Karpas-422 (cell line): ENCODE measurements around the gene MBTPS1. TPM values are rescaled to one million over a fixed set of nuclear protein-coding genes. Genes with fewer than 3 reads are reported as not detected.

ENCODE experiments used
- small RNA-seq: library from RNA; depleted of rRNA; stranded (forward); fragments of <200 nt; gene quantifications from one replicate; pipeline ENCODE3, GENCODE V24; 2014
- total RNA-seq: library from RNA; depleted of rRNA; stranded (reverse); fragments of >200 nt; shearing (Covaris generic); gene quantifications from 2 replicates; pipeline ENCODE4 v1.2.3, GENCODE V29; 2014; ENCODE audit warnings: low replicate concordance; rRNA removed

MBTPS1 gene
- total RNA-seq, 1 experiment from 2014 or later, result 80.9 TPM

Small RNA genes lying within 50 kb of the gene (small RNA-seq; reads per million reads assigned to genes)
- gene RNA5SP432, result not detected

Other genes with a start within 250 kb of the MBTPS1 start
- 4.7 and 6.8 TPM in 2 replicates for gene MLYCD, start 217.8 kb downstream of the MBTPS1 start, total RNA-seq
- not detected in 2 replicates for gene OSGIN1, start 163.7 kb downstream of the MBTPS1 start, total RNA-seq
- gene NECAB2, start 148.7 kb downstream of the MBTPS1 start, total RNA-seq, result not detected in 2 replicates
- not detected in 2 replicates for gene SLC38A8, start 74.1 kb downstream of the MBTPS1 start, total RNA-seq
- gene HSDL1, start 28.2 kb upstream of the MBTPS1 start, total RNA-seq, result 26.0 and 55.2 TPM in 2 replicates
- not detected in 2 replicates for gene DNAAF1, start 28.4 kb upstream of the MBTPS1 start, total RNA-seq
- gene TAF1C, start 70.1 kb upstream of the MBTPS1 start, total RNA-seq, result 27.8 and 54.5 TPM in 2 replicates
- gene ADAD2, start 74.2 kb upstream of the MBTPS1 start, total RNA-seq, result not detected in 2 replicates
- gene KCNG4, start 123.1 kb upstream of the MBTPS1 start, total RNA-seq, result not detected in 2 replicates
- not detected in 2 replicates for gene WFDC1, start 177.9 kb upstream of the MBTPS1 start, total RNA-seq